RWPE2 (cell line): ENCODE results near the gene ATG7.
A peak's percentile ranks its signal among the peaks of the same experiment; 100 is the strongest.
"Not testable (repeated sequence)": the region's sequence is repeated elsewhere in the genome, so short reads cannot be mapped to it uniquely, and the experiment has no call there.

Experiments used
- ATAC-seq: fragments of 200-7000 bp; cut with Tn5 transposase; 3 replicates; pipeline ENCODE4 v1.9.1; 2021; ENCODE audit warnings: low read depth
- DNase-seq: peaks from one replicate; pipeline ENCODE4 v3.0.0-alpha.2; 2020; ENCODE audit warnings: low spot score
- H3K27ac ChIP-seq: fragments of 450-650 bp; 2 replicates; pipeline ENCODE4 v1.5.1; 2017; ENCODE audit warnings: mild to moderate bottlenecking; ENCODE audit not compliant: poor library complexity, severe bottlenecking
- H3K27me3 ChIP-seq: fragments of 250-450 bp; sonication (Bioruptor Pico); 2 replicates; pipeline ENCODE4 v1.5.1; 2021; ENCODE audit warnings: mild to moderate bottlenecking, moderate library complexity; ENCODE audit not compliant: insufficient read depth, poor library complexity, severe bottlenecking
- H3K36me3 ChIP-seq: fragments of 250-450 bp; sonication (Bioruptor Pico); 2 replicates; pipeline ENCODE4 v1.5.1; 2020; ENCODE audit warnings: low read depth, mild to moderate bottlenecking, moderate library complexity
- H3K4me1 ChIP-seq: fragments of 250-450 bp; sonication (Bioruptor Pico); 2 replicates; pipeline ENCODE4 v1.5.1; 2021; ENCODE audit warnings: mild to moderate bottlenecking, moderate library complexity; ENCODE audit not compliant: insufficient read depth, poor library complexity, severe bottlenecking
- H3K4me3 ChIP-seq: fragments of 250-450 bp; sonication (Bioruptor Pico); 2 replicates; pipeline ENCODE4 v1.5.1; 2021; ENCODE audit warnings: mild to moderate bottlenecking, moderate library complexity; ENCODE audit not compliant: severe bottlenecking
- H3K9me3 ChIP-seq: fragments of 250-450 bp; sonication (Bioruptor Pico); 2 replicates; pipeline ENCODE4 v1.5.1; 2021; ENCODE audit warnings: mild to moderate bottlenecking, moderate library complexity; ENCODE audit not compliant: severe bottlenecking
- CTCF ChIP-seq: fragments of 450-650 bp; IDR thresholded peaks from one replicate; pipeline ENCODE4 v1.5.1; 2017; ENCODE audit warnings: mild to moderate bottlenecking, moderate library complexity; ENCODE audit not compliant: poor library complexity, severe bottlenecking

ATG7 gene

GRCh38 chr3:11510356-11510755, 238.2 kb downstream of the ATG7 start:
- Histone ChIP-seq H3K9me3 (no peaks in the 10 kb centered on the region), H3K27ac (no peak overlapping the region), H3K27me3 (no peaks in the 10 kb centered on the region), H3K4me3 (no peak overlapping the region), H3K36me3 (no peaks in the 10 kb centered on the region), H3K4me1 (peaks cover 24% of the 10 kb centered on the region)
- DNase-seq: no peak
- no peak for ATAC-seq
- TF ChIP-seq CTCF: no peak

GRCh38 chr3:11511606-11512005, 239.4 kb downstream of the ATG7 start:
- not testable (repeated sequence) for H3K9me3 ChIP-seq, H3K27ac ChIP-seq, H3K36me3 ChIP-seq, H3K4me3 ChIP-seq, DNase-seq, ATAC-seq, H3K27me3 ChIP-seq
- peaks cover 24% of the 10 kb centered on the region for H3K4me1 ChIP-seq

GRCh38 chr3:11513125-11513816, 241.1 kb downstream of the ATG7 start:
- H3K36me3 ChIP-seq, ATAC-seq, H3K9me3 ChIP-seq, DNase-seq, H3K4me3 ChIP-seq, H3K27me3 ChIP-seq: not testable (repeated sequence)
- H3K27ac ChIP-seq: peak overlapping the region; percentile 51
- peaks cover 24% of the 10 kb centered on the region for H3K4me1 ChIP-seq

- Histone ChIP-seq H3K4me1 (peaks cover 20% of the 10 kb centered on the region), H3K4me3 (no peak overlapping the region), H3K36me3 (no peaks in the 10 kb centered on the region), H3K9me3 (no peaks in the 10 kb centered on the region), H3K27me3 (no peaks in the 10 kb centered on the region), H3K27ac (peak overlapping the region; percentile 51)
- ATAC-seq (no peak), DNase-seq (no peak)
- TF ChIP-seq CTCF: no peak
Measured at GRCh38 chr3:11513817-11514135, 241.6 kb downstream of the ATG7 start.

- no peak overlapping the region for H3K4me3 ChIP-seq
- peak; percentile 39 for TF ChIP-seq CTCF
- no peaks in the 10 kb centered on the region for H3K36me3 ChIP-seq
- H3K27me3 ChIP-seq: no peaks in the 10 kb centered on the region
- no peaks in the 10 kb centered on the region for H3K9me3 ChIP-seq
- peaks cover 15% of the 10 kb centered on the region for H3K4me1 ChIP-seq
- DNase-seq: no peak
- H3K27ac ChIP-seq: peak overlapping the region; percentile 51
- peak; percentile 97 for ATAC-seq
Measured at GRCh38 chr3:11514191-11514821, 242.1 kb downstream of the ATG7 start.

- ATAC-seq: no peak
- no peaks in the 10 kb centered on the region for H3K9me3 ChIP-seq
- H3K4me1 ChIP-seq: peaks cover 10% of the 10 kb centered on the region
- no peak for TF ChIP-seq CTCF
- H3K27me3 ChIP-seq: no peaks in the 10 kb centered on the region
- H3K36me3 ChIP-seq: no peaks in the 10 kb centered on the region
- no peak overlapping the region for H3K4me3 ChIP-seq
- no peak for DNase-seq
- no peak overlapping the region for H3K27ac ChIP-seq
Measured at GRCh38 chr3:11517601-11518000, 245.4 kb downstream of the ATG7 start.
